Neural cell (in vitro differentiated cells): Measurements from ENCODE around the gene BMP4. TPM values are rescaled to one million over a fixed set of nuclear protein-coding genes. Genes with fewer than 3 reads are reported as not detected.

ENCODE experiments used
- H2AFZ ChIP-seq: fragments of 200-600, 300-800 bp; sonication (generic), shearing (Covaris generic); 2 replicates; pipeline ENCODE4 v1.6.0; 2014; ENCODE audit warnings: low read depth, mild to moderate bottlenecking, antibody characterized with exemption, low read length, moderate library complexity
- H3F3A ChIP-seq: fragments of 200-600 bp; shearing (Covaris generic); 2 replicates; pipeline ENCODE4 v1.6.1; 2016; ENCODE audit warnings: mild to moderate bottlenecking, moderate library complexity, mixed read lengths, antibody characterized with exemption, low read length; ENCODE audit not compliant: insufficient read depth, poor library complexity, severe bottlenecking
- H3K27ac ChIP-seq: fragments of 200-600, 300-800 bp; sonication (generic), shearing (Covaris generic); 2 replicates; pipeline ENCODE4 v1.5.1; 2014; ENCODE audit warnings: mild to moderate bottlenecking, low read length, moderate library complexity
- H3K27me3 ChIP-seq: fragments of 300-800, 200-600 bp; sonication (generic), shearing (Covaris generic); 2 replicates; pipeline ENCODE4 v1.6.0; 2014; ENCODE audit warnings: mild to moderate bottlenecking, low read depth, low read length, moderate library complexity; ENCODE audit not compliant: insufficient read depth
- H3K36me3 ChIP-seq: fragments of 300-800, 200-600 bp; sonication (generic), shearing (Covaris generic); 2 replicates; pipeline ENCODE4 v1.5.1; 2014; ENCODE audit warnings: mild to moderate bottlenecking, antibody characterized with exemption, low read length, moderate library complexity; ENCODE audit not compliant: insufficient read depth
- H3K4me2 ChIP-seq: fragments of 300-800, 200-600 bp; sonication (generic), shearing (Covaris generic); 2 replicates; pipeline ENCODE4 v1.6.0; 2014; ENCODE audit warnings: mild to moderate bottlenecking, low read length
- H3K4me3 ChIP-seq: fragments of 300-800, 200-600 bp; sonication (generic), shearing (Covaris generic); 2 replicates; pipeline ENCODE4 v1.5.1; 2014; ENCODE audit warnings: mild to moderate bottlenecking, low read length, moderate library complexity
- H3K79me2 ChIP-seq: fragments of 200-600 bp; shearing (Covaris generic); replicated peaks from 2 replicates; pipeline ENCODE4 v1.6.0; 2014; ENCODE audit warnings: mild to moderate bottlenecking, low read length, moderate library complexity; ENCODE audit not compliant: insufficient read depth
- H3K9ac ChIP-seq: fragments of 300-800, 200-600 bp; sonication (generic), shearing (Covaris generic); 2 replicates; pipeline ENCODE4 v1.6.1; 2016; ENCODE audit warnings: mild to moderate bottlenecking, low read length, mixed read lengths
- H3K9me2 ChIP-seq: fragments of 200-600 bp; shearing (Covaris generic); 2 replicates; pipeline ENCODE4 v1.6.1; 2016; ENCODE audit warnings: mild to moderate bottlenecking, low read length, mixed read lengths; ENCODE audit not compliant: insufficient read depth
- H3K9me3 ChIP-seq: fragments of 200-600, 300-800 bp; sonication (generic), shearing (Covaris generic); 2 replicates; pipeline ENCODE4 v1.6.1; 2016; ENCODE audit warnings: mild to moderate bottlenecking, mixed run types, low read length, moderate library complexity, mixed read lengths
- H4K20me1 ChIP-seq: fragments of 200-600 bp; shearing (Covaris generic); 2 replicates; pipeline ENCODE4 v1.6.1; 2016; ENCODE audit warnings: mild to moderate bottlenecking, mixed run types; ENCODE audit not compliant: insufficient read depth
- CTCF ChIP-seq: fragments of 450-650 bp; IDR thresholded peaks from 2 replicates; pipeline ENCODE4 v1.5.1; 2014; ENCODE audit warnings: antibody characterized with exemption, mild to moderate bottlenecking, moderate library complexity; ENCODE audit not compliant: poor library complexity, severe bottlenecking
- EP300 ChIP-seq: fragments of 450-650 bp; conservative IDR thresholded peaks from 2 replicates; pipeline ENCODE4 v1.6.1; 2014; ENCODE audit warnings: antibody characterized with exemption, mild to moderate bottlenecking, moderate library complexity; ENCODE audit not compliant: poor library complexity, severe bottlenecking
- EZH2 ChIP-seq: fragments of 200-600, 300-800 bp; shearing (Covaris generic), sonication (generic); IDR thresholded peaks from 2 replicates; pipeline ENCODE4 v1.6.1; 2014; ENCODE audit warnings: antibody characterized with exemption, low read length, borderline replicate concordance, mild to moderate bottlenecking; ENCODE audit not compliant: insufficient read depth, poor library complexity, severe bottlenecking
- MXI1 ChIP-seq: fragments of 450-650 bp; conservative IDR thresholded peaks from 2 replicates; pipeline ENCODE4 v1.6.1; 2014; ENCODE audit warnings: antibody characterized with exemption, mild to moderate bottlenecking; ENCODE audit not compliant: poor library complexity, severe bottlenecking
- POLR2AphosphoS5 ChIP-seq: IDR thresholded peaks from 2 replicates; pipeline ENCODE4 v1.6.1; 2012
- RAD21 ChIP-seq: fragments of 450-650 bp; conservative IDR thresholded peaks from 2 replicates; pipeline ENCODE4 v1.6.1; 2014; ENCODE audit warnings: antibody characterized with exemption, mild to moderate bottlenecking, moderate library complexity
- REST ChIP-seq: IDR thresholded peaks from 2 replicates; pipeline ENCODE4 v1.6.1; 2012; ENCODE audit warnings: borderline replicate concordance
- SMC3 ChIP-seq: fragments of 450-650 bp; conservative IDR thresholded peaks from 2 replicates; pipeline ENCODE4 v1.6.1; 2014; ENCODE audit warnings: antibody characterized with exemption, mild to moderate bottlenecking, moderate library complexity; ENCODE audit not compliant: poor library complexity
- TAF1 ChIP-seq: IDR thresholded peaks from 2 replicates; pipeline ENCODE4 v1.6.1; 2012; ENCODE audit warnings: low read depth
- polyA plus RNA-seq: library from polyadenylated mRNA; depleted of rRNA; stranded (reverse); fragments of >200 nt; gene quantifications from 2 replicates; pipeline ENCODE4 v1.2.3, GENCODE V29; 2014

Gene BMP4
- polyA plus RNA-seq, 1 donor from 2014 or later = 2.5 TPM

- Histone ChIP-seq H3K27ac (no peak overlapping the region), H3K9ac (no peak overlapping the region), H3K4me2 (no peak overlapping the region), H4K20me1 (no peaks in the 10 kb centered on the region), H2AFZ (no peak overlapping the region), H3K27me3 (no peaks in the 10 kb centered on the region), H3K36me3 (no peaks in the 10 kb centered on the region), H3K9me2 (no peaks in the 10 kb centered on the region), H3K79me2 (no peaks in the 10 kb centered on the region), H3K4me3 (no peak overlapping the region), H3F3A (no peaks in the 10 kb centered on the region), H3K9me3 (no peaks in the 10 kb centered on the region)
- TF ChIP-seq REST (no peak), RAD21 (no peak), EZH2 (no peak), CTCF (no peak), EP300 (no peak), SMC3 (no peak)
Observed at GRCh38 chr14:53971521-53971920, 14.9 kb upstream of the BMP4 start.

GRCh38 chr14:53969326-53969725 is 12.7 kb upstream of the BMP4 start:
- peaks cover 9% of the 10 kb centered on the region for H3K27me3 ChIP-seq
- no peak overlapping the region for H3K4me2 ChIP-seq
- H3F3A ChIP-seq = no peaks in the 10 kb centered on the region
- H4K20me1 ChIP-seq = no peaks in the 10 kb centered on the region
- H3K4me3 ChIP-seq = no peak overlapping the region
- H3K9me2 ChIP-seq = no peaks in the 10 kb centered on the region
- H3K9ac ChIP-seq = no peak overlapping the region
- H2AFZ ChIP-seq = no peak overlapping the region
- H3K9me3 ChIP-seq = no peaks in the 10 kb centered on the region
- TF ChIP-seq EP300 (no peak), MXI1 (no peak), TAF1 (no peak), RAD21 (no peak), POLR2AphosphoS5 (no peak), EZH2 (no peak), SMC3 (no peak), REST (no peak), CTCF (no peak)
- H3K27ac ChIP-seq = no peak overlapping the region
- H3K36me3 ChIP-seq = no peaks in the 10 kb centered on the region
- no peaks in the 10 kb centered on the region for H3K79me2 ChIP-seq
